SIG-M5 (cell line): ENCODE measurements around the gene QRICH2.
A peak's percentile ranks its signal among the peaks of the same experiment; 100 is the strongest.
"Not testable (repeated sequence)": the region's sequence is repeated elsewhere in the genome, so short reads cannot be mapped to it uniquely, and the experiment has no call there.

ENCODE experiments used
- DNase-seq: peaks from one replicate; lab custom pipeline; 2025; lab: John Stamatoyannopoulos, UW

QRICH2 gene

DNA sequence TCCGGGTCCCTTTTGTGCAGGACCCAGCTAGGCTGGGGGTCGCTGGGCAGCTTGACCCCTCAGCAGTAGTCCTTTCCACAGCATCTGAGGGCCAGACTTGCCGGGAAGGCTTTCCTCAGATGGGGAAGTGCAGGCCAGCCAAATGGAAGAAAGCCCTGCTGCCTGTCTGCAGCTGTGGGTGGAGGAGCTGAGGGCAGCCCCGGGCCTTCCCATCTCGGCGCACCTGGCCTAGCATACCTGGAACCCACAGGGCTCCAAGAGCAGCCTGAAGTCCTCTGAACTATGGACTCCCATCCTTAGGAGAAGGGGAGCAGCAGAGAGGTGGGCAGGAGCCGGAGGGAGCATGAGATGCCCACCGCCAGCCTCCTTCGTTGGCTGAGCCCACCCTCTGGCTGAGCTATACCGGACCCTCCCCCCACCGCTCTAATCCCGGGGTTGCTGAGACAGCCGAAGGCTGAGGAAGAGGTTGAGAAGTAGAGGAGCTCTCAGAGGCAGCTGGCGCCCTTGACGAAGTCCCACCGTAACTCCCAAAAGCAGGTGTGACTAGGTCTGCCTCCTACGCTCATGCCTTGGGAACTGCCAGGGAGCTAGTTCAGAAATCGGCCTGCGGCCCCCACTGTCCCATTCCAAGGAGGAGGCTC, 29.7 kb downstream of the QRICH2 start:
- DNase-seq = no peak

DNA sequence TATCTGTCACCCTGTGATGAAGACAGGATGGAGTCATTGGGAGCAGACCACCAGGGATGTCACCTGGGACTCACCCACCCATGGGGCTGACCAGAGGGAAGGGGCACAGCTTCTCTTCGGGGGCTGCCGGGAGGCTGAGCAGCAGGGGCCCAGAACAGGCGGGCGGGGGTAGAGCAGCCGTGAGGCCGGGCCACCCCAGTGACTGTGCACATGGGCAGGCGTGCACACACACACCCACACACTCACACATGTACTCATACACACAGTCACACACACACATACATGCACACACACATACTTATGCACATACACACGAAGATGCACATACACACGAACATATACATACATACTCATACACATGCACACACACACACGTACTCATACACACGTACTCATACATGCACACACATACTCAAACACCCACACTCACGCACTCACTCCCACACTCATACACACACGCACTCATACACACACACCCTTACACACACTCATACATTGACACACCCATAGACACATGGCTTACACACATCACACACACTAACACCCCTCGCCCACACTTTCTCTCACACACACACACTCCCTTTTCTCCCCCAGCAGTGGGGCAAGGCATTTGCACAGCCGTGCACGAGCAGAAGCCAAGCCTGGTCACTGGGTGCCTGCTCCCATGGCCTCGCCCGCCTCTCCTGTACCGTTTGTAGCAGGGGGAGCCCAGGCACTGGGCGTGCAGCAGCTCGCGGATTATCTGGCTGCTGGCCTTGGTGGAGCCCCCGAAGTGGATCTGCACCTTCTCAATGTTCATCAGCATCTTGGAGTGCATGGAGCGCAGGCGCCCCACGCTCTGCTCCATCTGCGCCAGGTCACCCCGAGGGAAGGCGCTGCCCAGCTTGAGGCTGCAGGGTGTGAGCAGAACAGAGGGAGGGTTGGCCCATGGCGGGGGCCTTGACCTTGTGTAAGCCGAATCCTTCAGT, 30.5 kb downstream of the QRICH2 start:
- no peak for DNase-seq

DNA sequence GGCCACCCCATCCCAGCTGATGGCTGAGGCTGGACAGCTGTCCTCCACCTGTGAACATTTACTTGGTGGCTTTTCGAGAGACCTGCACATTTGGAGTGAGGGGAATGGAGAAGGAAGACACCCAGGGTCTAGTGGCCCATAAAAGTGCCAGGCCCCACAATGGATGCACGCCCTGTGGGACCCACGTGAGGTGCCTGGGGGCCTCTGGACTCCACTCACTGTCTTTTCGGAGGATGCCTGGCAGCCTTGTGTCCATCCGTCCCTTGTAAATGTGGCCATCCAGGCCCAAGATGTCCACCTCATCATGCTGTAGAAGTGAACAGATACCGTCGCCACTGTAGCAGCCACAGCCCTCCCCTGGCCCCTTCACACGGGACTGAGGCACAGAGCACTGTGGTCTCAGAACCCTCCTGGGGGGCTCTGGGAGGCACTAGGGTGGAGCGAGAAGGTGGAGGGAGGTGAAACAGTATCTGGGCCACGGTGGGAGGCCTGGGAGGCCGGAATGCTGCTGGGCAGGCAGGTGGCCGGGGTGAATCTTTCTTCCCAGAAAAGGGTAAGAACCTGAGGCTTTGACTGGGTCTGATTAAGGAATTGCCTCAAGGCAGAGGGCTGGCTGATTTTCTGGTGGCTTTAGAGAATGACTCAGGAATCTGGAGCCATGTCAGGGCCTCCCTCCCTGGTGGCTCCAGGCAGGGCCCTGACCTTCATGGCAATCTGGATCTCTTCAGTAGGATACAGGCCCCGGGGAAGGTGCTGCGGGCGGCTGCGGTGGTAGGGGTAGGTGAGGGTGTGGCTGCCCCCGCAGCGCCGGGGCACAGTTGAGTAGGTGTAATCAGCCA, 31.4 kb downstream of the QRICH2 start:
- no peak for DNase-seq

DNA sequence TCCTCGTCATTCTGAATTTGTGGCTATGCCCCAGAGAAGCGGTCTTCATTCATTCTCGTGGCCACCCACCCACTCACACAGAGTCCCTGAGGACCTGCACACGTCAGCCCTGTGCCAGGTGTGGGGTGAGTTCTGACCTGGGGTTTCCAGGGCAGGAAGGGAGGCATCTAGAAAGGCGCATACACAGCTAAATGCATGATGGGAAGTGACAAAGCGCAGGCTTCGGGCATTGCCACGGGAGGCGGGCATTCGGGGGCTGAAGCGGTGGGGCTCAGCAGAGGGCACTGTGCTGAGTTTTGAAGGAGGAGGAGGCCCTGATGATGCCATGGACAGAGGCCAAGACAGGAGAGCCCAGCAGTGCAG, 32.0 kb downstream of the QRICH2 start:
- no peak for DNase-seq

DNA sequence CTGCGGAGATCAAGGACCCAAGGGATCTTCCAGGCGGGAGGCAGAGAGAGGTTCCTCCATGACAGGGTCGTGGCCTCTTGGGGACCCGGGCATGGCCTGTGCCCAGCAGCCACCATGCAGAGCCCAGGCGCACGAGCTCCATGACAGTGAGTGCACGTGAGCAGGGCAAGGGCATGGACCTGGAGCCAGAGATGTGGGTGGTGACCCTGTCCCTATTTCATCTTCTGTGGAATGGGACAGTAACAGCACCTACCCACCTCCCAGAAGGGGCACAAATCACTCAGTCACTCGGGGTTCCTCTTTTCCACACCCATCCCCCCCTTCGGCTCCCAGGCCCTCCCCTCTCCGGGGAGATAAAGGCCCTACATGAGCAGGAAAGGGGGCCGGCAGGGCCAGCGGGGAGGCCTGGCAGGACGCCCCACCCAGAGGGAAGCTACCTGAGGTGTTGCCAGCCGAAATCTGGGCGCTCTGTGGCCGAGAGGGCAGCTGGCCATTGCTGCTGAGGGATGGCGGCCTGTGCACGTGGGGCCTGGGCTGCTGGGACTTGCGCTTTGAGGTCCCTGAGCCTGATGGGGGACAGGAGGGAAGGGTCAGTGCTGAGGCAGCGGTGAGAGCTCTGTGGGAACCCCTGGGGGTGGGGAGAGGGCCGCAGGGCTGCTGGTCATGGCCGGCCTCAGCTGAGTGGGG, 32.6 kb downstream of the QRICH2 start:
- DNase-seq = no peak

DNA sequence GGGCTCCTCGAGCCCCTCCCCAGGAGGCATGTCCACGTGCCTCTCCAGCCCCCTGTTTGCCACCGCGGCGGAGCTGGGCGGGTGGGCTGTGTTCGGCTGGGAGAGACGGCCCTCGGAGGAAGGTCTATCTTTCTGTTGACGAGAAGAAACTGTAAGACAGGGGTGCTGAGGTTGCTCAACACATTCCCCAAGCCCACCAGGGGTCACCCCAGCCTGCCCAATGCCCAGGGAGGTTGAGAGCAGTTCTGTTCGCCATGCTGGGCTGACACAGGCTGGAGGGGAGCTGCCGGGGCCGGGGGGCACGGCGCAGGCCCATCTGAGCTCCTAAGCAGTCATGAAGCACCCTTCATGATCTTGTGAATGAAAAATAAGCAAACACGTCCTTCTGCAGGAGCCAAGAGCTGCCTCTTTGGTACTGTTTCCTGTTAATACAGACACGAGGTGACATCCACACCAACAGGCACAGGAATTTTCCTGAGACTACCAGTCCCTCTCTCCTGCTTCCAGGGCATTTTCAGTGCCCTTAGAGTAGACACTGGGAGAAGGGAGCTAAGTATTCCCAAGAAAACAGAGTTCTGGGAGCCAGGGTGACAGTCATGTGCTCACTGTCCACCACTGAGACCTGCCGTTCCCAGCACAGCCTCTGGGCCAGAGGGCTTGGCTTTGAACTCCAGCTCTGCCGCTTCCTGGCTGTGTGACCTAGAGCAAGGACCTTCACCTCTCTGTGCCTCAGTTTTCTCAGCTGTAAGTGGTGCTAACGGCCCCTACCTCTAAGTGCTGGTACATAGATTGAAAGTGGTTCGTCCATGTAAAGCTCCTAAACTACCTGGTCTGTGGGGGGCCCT, 33.7 kb downstream of the QRICH2 start:
- DNase-seq = no peak

DNA sequence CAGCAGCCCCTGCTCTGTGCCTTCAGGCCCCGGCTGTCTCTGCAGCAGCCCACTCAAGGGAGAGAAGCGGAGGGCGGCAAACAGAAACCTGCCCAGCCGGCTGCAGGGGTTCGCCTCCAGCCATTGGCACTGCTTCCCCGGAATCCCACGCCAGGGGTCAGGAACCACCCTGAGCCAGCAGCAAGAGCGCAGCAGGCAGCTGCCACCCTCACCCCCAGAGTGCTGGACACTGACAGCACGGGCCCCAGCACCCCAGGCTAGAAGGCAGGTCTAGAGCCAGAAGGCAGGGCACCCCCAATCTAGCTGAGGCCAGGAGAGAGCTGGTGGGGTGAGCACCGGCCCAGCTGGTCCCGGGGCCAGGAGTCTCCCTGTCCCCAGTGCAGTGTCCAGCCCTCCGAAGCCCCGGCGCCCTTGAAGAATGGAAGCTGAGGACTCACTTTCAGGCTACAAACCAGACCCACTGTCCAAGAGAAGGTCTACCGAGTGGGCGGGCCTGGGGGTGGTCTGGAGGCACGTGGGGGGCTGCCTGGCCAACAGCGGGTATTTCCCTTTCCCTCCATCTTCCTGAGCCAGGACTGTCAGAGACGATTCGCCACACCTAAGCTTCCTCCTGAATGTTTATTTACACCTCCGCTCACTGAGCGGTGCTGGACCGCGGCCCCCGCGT, 34.5 kb downstream of the QRICH2 start:
- no peak for DNase-seq

DNA sequence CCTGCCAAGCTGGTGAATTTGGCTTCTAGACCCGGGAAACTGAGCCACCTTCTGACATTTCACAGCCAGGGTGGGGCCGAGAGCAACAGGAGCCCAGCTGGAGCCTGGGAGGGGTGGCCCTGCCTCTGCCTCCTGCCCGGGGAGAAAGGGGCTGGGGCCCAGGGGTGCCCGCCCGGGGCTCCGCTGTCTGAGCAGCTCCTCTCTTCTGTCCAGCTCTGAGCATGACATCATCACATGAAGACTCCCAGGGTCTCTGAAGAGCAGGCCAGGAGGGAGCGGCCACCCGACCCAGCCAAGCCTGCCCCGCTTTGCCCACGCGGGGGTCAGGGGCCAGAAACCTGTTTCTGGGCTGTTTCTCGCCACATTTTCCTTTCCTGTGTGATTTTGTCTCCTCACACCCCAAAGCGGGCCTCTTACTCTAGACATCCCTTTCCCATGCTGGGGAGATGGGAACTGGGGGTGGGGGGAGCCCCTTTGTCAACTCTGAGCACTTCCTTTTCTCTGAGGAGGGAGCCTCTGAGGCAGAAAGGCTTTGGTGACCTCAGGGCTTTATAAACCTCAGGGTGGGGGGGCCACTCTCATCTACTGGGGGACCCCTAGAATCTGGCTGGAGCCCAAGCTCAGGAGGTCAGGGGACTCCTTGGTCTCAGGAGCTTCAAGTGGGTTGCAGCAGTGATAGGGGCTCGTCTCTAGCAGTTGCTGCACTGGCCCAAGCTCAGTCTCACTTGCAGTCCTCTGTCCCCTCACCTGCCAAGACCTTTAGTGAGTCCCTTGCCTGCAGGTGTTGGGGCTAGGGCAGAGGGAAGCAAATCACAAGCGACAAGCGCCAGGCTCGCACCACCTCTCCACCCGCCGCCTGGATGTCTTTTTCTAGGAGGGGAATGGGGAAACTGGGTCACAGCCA, 35.3 kb downstream of the QRICH2 start:
- DNase-seq = no peak

DNA sequence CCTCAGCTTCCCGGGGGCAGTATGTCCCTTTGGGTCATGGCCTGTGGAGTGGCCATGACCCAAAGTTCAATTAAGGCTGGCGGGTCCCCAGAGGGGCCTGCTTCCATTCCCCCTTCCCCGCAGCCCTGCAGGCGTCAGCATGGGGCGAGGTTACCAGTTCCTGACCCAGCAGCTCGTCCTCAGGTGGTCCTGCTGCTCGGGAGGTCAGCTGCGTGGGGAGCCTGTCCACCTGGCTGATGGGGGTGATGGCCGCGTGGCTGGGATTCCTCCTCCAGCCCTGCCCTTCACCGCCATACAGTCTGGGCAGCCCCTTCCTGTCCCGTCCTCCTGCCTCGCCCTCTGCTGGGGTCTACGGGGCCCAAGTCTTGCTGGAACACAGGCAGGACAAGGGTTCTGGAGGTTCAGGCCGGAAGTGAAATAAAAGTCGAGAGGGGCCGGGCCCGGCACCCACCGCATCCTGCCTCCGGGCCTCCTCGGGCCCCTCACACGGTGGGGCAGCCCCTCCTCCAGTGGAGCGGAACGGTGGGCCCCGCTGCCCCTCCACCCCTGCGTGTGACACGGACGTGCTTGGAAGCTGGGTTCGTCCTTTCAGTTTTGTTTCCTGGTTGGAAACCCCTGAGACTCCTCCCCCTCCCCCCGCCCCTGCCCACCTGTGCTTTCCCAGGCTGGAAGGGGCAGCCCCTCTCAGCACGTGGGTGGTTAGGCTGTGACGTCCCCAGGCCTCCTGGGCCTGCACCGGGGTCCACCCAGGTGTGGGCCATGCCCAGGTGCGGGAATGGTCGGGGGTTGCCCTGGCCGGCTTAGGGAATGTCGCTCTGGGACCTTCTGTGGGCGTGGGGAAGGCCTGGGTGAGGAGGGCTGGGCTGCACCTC, 36.2 kb downstream of the QRICH2 start:
- no peak for DNase-seq

DNA sequence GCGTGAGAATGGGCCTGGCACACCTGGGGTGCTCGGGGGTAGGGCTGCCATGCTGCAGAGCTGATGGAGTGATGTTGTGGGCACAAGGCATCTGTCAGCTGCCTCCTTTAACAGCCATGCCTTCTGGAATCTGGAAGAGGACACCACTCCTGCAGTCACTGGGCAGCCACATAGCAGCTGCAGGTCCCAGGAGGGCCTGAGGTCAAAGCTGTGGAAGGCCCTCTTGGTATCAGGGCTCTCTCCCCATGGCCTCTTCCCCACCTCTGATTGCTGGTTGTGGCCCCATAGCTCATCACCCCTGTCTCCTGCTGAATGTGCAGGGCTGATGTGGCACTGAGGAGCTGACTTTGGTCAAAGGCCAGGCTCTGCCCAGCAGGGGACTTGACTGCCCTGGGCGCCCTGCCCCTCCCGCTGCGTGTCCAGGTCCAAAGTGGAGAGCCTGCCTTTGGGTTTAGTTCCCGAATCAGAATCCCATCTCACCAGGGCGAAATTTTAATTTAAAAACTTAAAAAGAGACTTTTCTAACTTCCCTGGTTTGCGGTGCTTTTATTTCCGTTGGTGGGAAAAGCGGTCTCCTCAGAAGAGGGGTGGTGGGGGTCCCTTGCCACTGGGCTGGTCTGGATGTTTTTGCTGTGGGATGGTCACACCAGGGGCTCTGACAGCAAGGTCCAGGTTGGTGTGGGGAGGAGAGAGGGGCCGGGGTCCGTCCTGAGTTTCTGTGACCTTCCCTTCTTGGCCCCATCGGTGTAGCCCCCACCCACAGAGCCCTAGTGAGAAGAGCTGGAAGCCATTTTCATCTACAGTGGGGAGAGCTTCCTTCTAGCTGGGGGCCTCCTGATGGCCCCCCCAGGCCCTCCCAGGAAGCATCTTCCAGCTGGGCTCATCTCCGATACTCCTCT, 37.1 kb downstream of the QRICH2 start:
- DNase-seq = no peak

DNA sequence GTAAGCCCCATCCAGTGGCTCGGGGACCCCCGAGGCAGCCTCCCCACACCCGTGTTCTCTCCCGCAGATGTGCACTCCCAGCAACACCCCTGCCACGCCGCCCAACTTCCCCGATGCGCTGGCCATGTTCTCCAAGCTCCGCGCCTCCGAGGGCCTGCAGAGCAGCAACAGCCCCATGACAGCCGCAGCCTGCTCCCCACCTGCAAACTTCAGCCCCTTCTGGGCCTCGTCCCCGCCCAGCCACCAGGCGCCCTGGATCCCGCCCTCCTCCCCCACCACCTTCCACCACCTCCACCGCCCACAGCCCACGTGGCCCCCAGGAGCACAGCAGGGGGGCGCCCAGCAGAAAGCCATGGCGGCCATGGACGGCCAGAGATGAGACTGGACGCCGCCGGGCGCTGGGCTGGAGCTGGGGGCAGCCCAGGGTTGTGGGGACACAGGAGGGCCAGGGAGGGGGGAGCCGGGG, 37.9 kb downstream of the QRICH2 start:
- DNase-seq = no peak

DNA sequence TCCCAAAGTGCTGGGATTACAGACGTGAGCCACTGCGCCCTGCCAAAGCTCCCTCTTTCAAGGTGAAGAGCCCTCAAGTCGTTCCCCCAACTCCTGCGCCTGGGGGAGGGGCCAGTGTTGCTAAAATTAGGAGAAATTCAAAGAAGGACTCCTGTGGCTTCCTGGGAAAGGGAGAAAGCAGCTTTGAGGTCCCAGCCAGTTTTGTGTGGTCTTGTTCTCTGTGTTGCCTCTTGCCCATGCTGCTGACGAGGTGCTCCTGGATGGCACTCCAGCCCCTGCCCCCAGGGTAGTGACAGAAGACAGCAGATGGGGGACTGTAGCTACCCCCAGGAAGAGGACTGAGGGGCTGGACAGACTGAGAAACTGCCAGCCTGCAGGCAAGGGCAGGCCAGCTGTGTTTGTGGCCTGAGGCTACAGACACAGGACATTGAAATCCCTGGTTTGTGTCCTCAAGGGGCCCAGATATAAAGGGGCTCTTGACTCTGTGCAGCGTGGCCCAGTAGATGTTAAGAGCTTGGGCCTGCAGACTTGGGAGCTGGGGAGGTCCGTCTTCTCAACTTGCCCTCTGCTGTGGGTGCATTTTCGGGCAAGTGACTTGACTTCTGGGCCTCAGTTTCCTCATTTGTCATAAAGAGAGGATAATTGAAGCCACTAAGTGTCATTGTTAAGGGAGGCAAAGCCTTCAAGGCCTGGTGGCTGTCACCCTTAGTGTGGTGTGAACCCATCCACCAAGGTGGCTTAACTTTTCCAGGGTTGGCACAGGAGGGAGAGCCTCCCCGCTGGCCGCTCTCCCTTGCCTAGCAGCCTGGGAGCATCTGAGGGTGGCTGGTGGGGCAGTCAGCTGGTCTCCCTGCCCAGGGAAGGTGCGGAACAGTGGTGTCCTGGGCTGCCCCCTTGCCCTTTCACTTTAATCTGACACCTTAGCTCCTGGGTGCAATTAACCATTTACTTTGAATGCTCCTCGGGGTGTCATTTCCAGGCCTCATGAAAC, 38.8 kb downstream of the QRICH2 start:
- no peak for DNase-seq

DNA sequence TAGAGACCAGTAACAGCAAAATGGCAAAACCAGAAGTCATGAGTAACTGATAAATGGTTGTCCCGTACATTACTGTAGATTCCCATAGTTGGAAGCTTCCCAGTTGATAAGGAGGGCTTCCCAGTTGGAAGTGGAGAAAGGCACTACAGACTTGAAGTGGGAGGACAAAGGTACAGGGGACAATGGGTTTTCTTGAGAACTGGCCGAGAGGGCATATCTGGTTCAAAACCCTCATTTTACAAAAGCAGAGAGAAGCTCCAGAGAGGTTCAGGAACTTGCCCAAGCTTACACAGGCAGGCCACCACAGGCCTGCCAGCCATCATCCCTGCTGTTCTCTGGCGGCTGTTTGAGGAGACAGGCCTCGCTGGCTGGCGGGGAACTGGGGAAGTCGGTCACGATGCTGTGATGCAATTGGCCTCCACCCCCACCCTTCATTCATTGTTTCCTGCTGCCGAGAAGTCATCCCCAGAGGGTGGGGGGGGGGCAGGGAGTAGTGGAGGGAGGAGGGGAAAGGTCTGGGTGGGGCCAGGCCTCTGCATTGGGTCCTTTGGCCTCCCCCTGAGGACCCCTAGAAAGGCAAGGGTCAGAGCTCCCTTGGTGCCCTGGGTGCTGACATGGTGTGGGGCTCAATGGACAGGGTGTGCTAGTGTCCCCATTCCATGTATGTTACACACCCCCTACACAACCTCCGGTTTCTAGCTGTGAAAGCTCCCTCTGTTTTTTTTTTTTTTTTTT, 39.9 kb downstream of the QRICH2 start:
- peak; percentile 66 for DNase-seq

DNA sequence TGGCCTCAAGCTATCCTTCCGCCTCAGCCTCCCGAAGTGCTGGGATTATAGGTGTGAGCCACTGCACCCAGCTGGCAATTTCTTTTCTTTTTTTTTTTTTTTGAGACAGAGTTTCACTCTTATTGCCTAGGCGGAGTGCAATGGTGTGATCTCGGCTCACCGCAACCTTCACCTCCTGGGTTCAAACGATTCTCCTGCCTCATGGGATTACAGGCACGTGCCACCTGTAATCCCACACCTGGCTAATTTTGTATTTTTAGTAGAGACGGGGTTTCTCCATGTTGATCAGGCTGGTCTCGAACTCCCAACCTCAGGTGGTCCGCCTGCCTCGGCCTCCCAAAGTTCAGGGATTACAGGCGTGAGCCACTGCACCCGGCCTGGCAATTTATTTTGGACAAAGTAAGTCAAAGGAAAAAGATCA, 40.5 kb downstream of the QRICH2 start:
- DNase-seq = not testable (repeated sequence)

DNA sequence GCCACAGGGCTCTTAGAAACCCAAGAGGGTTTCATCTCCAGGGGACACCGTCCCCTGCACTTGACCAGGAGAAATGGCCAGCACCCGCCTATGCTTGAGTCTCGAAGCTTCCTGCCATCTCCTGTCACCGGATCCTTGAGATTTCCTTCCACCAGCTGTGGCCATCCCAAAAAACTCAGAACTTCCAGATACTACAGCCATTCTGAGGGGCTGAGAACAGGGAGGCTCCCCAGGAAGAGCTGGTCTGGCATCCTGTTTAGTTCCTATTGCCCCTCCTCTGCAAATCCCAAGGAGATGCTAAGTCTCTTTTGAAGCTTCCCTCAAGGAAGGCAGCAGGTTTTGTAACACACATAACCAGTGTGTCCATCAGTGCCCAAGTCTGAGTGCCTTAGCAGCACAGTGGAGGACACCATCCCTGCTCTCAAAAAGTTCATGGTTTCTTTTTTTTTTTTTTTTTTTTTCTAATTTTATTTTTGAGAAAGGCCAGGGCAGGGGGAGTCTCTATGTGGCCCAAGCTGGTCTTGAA, 41.0 kb downstream of the QRICH2 start:
- DNase-seq = no peak
